Nucleus accumbens (tissue), 56 donors: ENCODE data around the gene PLEK.
"Not testable (repeated sequence)": the region's sequence is repeated elsewhere in the genome, so short reads cannot be mapped to it uniquely, and the experiment has no call there.

ENCODE experiments used
- DNase-seq, 56 donors: peaks; one replicate each; lab custom pipeline; 2025; lab: John Stamatoyannopoulos, UW

The PLEK gene

DNA sequence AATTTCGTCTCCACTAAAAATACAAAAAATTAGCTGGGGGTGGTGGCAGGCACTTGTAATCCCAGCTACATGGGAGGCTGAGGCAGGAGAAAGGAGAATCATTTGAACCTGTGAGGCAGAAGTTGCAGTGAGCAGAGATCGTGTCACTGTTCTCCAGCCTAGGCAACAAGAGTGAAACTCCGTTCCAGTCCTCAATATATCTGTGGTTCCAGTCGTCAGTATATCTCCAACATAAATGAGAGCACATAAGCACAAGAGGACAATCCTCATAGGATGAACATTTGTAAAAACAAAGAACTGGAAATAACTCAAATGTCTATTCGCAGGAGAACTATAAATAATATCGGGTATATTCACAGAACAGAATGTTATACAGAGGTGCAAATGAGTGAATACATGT is 13.1 kb upstream of the PLEK start:
- no peak for DNase-seq

DNA sequence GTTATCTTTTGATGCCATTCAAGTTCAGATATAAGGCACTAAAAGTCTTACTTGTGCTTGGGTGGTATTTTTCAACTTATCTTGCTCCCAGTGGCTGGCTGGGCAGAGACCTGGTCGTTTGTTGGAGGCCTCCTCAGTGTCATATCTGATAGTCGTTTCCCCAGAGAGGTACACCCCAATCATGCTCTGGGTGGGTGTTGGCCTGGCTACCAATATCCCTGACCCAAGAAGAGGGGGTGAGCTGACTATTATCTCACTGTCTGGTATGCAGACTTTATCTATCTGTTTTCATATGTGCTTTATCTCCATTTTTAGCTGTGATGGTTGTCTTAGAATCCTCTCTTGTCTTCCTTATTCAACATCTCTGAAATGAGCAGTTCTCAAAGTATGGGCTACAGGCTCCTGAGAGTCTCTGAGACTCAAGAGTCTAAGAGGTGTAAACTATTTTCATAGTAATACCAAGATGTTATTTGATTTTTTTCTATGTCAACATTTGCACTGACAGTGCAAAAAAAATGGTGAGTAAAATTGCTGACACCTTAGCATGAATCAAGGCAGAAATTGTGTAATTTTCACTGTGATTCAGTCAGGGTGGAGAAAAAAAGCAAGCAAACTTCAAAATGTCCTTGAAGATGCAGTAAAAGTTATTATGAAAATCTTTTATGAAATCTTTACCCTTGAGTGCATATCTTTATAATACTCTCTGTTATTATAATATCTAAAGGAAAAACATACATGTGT is 12.3 kb upstream of the PLEK start:
- DNase-seq, result no peak

DNA sequence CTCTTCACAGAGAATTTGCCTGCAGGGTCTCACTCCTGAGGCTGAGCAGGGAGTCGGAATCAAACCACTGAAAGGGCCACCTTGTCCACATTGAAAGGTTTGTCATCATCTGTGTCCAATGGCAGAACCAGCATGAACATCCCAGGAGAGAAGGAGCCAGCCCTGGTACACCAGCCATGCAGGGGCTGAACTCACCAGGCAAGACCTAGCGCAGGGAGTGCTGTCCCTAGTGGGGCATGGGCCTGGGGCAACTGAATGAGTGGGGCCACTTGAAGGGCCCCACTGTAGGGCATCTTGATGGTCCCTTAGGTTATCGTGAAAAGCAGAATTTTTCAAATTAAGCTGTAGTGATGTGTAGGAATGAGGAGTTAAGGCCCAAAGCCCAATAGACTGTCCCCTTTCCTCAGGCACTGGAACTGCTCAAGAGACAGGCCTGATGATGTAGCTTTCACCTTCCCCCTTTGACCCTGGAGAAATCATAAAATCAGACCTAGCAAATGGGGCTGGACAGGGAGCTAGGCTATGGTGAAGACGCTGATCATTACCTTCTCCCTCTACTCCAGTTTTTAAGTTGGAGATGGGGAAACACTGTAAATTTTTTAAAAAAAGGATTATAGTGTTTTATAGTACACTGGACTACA is 8.4 kb upstream of the PLEK start:
- no peak for DNase-seq

DNA sequence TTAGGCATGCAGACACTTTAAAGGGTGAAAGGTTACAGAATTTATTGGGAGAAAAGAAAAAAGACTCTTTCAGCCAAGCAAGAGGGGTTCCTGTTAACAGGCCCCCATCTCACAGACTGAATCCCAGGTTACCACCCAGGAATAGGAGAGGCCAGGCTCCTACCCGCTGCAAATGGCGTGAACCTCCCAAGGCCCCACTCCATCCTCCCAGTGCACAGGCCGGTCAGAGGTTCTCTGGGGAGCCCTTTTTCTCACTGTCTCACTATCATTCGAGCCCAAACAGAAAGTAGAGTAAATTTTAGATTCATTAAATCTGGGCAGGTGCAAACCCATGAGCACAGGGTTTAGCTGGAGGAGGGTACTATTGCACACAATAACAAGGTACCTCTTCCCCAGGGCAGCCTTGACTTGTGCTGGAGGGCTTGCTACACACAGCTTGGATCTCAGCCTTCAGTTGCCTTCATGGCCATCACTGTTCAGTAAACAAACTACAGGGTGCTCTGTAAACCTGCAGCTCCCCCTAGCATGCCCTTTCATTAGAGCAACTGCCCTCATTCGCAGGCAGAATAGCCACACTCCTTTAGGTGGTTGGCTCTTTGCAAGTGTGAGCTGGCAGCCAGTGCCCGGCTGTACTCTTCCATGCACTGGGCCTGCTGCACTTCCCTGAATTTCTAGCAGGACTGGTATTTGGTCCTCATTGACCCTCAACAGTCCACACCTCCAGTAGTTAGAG is 7.3 kb upstream of the PLEK start:
- peak in 17 of 56 donors; percentile 1 to 55 (median 19) for DNase-seq

DNA sequence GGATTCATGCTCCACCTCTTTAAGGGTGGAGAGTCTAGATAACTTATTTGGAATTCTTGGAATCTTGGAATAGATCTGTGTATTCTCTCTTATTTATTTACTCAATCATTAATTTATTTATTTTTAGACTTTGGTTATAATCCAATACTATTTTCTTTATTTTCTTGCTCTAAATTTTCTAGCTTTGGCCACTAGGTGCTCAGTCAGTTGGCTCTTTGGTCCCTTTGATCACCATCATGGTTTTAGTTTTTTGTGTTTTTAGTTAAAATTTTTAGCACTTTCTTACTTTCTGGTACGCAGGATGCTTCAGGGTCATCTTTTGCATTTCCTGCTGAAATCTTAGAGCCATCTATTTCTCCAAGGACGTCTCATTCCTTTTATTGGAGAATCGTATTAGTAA is 5.2 kb upstream of the PLEK start:
- DNase-seq, result no peak

DNA sequence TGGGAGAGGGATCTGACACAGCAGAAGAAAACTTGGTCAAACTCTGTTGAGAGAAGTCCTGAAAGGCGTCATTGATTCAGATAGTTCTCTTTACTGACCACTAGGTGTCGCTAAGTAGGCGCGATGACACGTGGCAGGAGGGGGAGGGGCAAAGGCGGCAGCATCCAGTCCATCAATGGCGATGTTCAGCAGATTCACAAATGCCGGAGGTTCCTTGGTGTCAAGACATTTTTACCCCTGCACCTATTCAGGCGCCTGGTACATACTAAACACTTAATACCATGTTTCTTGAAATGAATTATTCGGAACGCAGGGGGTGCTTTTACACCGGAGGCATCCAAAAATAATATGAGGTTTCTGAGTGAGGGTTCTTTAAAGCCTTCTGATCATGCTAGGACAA is 3.0 kb upstream of the PLEK start:
- peak in 30 of 56 donors; percentile 2 to 67 (median 28) for DNase-seq

DNA sequence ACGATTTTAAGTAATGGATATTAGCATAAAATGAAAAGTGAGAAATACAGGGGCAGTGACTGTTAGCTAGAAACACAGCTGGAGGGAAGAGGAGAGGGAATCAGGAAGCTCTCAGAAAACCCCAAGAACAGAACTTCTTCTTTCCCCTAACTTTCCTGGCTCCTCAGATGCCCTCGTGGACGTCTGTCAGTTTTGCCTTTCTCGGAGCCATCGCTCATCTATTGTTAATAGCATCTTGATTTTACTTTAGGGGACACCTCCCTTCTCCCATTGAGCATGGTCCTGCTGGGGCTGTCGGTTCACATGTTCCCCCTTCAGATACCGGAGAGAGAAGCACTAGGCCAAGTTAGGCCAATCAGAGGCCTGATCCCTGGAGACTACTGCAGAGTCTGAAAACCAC is 2.3 kb upstream of the PLEK start:
- DNase-seq, result no peak

DNA sequence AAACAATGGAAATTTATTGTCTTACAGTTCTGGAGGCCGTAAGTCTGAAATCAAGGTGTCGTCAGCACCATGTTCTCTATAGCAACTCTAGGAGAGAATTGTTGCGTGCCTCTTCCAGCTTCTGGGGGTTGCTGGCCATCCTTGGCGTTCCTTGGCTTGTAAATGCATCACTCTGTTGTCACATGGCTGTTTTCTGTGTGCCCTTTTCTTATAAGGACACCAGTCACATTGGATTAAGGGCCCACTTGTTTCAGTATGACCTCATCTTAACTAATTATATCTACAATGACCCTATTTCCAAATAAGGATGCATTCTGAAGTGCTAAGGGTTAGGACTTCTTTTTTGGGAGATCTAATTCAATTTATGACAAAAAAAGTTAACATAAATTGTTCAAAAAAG is 1.4 kb upstream of the PLEK start:
- DNase-seq, result no peak

DNA sequence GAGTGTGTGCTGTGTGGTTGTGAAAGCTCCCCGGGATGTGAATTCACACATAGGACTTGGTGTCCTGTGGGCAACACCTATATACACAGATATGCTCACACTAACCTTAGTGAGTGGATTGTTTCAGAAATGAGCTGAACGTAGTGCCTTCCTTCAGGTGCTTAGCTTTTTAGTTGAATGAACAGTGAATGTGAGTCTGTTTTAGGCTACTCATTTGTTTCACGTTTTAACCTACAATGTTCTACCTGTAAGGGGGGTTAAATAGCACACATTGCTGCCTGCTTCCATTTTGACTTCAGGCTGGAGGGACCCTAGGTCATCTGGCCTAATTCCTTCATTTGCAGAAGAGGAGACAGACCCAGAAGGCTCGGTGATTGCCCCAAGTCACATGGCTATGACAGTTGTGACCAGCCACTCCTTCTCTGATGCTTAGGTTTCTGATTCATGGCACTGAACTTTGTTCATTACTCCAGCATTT is 1.0 kb downstream of the PLEK start:
- peak in 2 of 56 donors; percentile 9 to 17 for DNase-seq

DNA sequence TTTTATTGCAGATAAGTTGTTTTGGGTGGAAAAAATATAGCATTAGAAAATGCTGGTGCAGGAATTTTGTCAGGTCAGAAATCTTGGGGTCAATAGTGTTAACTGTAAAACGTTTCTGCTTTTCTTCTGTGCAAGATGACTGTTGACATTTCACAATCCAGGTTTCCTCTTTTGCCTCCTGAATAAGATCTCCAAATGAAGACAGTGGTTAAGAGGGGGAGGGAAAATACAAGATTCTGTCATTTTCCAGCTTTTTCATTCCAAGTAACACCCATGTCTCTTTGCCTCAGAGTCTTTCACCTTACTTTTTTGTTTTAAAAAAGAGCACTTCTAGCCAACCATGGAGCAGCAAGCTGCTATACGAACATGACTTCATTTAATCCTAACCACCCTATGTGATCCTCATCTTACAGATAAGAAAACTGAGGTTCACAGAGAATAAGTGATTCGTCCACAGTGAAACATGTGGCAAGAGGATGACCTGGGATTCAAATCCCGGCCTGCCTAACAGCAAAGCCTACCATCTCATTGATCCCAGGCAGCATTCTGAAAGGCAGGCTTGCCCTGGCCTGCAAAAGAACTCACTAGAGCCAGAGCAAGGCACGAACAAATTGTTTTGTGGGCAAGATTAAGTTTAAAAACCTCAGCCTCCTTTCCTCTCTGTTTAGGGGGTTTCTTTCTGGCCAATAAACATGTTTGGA is 3.0 kb downstream of the PLEK start:
- no peak for DNase-seq

DNA sequence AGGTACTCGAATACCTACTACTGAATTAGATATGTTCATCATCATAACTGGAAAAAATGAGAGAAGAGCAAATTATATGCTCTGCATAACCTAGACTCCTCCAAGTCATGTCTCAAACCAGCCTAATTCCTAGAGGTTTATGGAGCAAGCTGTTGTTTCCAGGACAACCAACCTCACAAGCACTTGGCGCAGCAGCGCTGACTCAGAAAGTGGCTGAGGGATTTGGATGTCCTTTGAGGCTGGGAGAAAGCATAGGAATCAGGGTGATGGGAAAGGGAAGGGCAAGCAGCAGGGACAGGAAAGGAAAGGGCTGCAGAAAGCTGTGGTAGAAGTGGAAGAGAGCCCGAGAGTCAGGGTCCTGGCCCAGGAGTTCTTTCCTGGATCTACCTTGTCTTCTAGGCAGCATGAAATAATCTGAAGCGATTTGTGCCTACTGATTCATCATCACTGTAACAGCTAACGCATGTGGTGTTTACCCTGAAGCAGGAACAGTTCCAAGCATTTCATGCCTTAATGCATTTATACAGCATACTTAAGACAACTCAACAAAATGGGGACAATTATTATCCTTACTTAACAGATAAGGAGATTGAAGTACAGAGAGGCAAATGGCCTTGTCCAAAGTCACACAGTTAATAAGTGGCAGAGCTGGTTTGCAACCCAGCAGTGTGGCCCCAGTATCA is 3.7 kb downstream of the PLEK start:
- peak in 38 of 56 donors; percentile 12 to 76 (median 36) for DNase-seq

DNA sequence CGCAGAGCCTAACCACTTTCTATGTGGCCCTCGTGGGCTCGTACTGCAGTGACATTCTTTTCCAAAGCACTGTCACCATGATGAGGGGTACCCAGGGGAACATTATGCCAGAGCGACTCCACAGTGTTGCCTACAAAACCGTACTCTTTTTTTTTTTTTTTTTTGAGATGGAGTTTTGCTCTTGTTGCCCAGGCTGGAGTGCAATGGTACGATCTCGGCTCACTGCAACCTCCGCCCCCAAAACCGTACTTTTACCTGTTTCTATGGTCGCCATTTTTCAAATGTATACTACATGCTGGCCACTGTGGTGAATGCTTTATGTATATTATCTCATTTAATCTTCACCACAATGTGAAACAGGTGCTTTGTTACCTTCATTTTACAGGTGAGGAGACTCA is 4.3 kb downstream of the PLEK start:
- DNase-seq, result no peak

DNA sequence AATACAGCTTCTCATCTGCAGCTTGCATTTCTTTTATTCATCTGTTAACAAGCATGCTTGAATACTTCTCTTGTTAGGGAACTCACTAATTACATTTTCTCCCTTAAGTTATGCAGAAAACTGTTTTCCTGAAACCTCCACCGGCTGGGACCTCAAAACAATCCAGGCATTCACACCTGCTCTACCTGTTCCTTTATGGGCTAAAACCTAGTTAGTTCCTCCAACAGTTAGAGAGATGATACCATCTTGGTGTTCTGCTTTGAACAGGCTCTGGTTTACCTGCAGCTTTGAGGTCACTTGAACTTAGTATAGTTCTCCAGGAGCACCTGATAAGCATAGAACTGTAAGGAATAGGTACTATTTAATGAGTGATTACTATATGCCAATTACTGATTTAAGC is 6.1 kb downstream of the PLEK start:
- no peak for DNase-seq

DNA sequence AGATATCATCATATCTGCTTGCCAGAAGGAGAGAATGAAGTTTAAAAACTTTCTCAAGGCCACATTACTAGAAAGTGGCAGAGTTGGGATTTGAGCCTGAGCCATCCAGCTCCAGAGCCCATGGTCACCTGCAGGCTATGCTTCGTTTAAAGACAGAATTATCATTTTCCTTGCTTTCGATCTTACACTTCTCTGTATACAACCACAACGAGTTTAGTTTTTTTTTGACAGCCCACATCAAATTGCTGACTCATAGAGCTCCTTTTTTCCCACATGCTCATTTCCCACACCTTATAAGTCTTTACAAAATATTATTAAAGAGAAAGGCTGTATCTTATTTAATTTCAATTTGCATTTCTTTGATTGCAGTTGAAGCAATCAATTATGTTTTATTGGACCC is 6.5 kb downstream of the PLEK start:
- DNase-seq, result no peak

DNA sequence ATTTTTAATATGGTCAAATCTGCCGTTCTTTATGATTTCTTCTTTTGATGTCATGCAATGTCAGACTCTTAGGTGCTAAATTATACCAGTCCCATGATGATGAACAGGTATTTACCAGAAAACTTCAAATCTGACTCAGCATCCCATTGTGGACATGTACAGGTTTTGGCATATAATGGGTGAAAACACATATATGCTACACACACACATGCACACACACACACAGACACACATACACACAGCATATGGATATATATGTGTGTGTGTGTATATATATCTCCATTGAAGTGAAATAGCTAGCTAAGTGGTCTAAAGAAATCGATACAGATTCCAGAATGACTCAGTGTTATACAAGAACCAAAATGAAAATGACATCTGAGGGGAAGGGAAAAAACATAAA is 7.4 kb downstream of the PLEK start:
- DNase-seq, result no peak

DNA sequence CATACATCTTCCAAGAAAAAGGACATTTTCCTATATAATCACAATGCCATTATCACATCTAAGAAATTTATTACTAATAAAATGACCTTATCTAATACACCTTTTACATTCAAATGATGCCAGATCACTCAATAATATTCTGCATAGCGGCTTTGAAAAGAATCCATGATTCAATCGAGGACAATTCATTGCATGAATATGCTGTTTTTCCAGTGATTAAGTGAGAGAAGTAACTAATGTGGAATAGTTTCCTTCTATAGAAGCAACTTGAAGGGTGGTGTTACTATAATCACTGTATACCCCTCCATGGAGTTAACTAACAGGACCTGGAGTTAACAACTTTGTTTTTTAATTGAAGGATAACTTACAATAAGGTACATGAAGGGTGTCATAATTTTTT is 9.1 kb downstream of the PLEK start:
- DNase-seq, result no peak

DNA sequence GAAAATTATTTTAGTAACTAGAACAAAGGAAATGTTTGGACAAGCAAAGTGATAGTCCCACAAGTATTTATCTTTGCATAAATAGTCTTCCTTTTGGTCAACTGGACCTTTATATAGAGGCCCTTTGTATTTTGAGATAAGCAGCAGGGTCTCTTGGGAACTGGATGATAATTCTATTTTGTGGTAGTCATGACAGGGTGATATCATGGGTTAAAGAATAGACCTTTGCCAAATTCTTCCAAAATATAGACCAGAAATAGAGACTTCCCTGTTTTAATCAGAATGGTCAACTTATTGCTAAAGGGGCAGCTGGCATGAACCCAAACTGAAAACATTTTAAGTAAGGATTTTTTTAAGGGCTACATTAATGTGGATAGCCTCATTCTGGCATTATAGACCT is 10.5 kb downstream of the PLEK start:
- no peak for DNase-seq

DNA sequence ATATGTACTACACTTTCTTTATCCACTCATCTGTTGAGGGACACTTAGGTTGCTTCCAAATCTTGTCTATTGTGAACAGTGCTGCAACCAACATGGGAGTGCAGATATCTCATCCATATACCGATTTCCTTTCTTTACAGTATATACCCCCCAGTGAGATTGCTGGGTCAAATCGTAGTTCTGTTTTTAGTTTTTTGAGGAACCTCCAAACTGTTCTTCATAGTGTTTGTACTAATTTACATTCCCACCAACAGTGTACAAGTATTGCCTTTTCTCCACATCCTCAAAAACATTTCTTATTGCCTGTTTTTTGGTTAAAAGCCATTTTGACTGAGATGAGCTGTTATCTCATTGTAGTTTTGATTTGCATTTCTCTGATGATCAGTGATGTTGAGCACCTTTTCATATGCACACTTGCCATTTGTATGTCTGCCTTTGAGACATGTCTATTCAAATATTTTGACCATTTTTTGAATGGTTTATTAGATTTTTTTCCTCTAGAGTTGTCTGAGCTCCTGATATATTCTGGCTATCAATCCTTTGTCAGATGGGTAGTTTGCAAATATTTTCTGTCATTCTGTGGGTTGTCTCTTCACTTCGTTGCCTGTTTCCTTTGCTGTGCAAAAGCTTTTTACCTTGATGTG is 12.2 kb downstream of the PLEK start:
- no peak for DNase-seq

DNA sequence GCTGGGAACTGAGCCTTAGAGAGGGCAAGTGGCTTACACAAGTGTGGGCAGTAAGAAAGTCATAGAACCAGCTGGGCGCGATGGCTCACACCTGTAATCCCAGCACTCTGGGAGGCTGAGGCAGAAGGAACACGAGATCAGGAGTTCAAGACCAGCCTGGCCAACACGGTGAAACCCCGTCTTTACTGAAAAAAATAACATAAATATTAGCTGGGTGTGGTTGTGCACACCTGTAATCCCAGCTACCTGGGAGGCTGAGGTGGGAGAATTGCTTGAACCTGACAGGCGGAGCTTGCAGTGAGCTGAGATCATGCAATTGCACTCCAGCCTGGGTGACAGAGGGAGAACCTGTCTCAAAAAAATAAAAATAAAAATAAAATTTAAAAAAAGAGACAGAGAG is 13.7 kb downstream of the PLEK start:
- not testable (repeated sequence) for DNase-seq

DNA sequence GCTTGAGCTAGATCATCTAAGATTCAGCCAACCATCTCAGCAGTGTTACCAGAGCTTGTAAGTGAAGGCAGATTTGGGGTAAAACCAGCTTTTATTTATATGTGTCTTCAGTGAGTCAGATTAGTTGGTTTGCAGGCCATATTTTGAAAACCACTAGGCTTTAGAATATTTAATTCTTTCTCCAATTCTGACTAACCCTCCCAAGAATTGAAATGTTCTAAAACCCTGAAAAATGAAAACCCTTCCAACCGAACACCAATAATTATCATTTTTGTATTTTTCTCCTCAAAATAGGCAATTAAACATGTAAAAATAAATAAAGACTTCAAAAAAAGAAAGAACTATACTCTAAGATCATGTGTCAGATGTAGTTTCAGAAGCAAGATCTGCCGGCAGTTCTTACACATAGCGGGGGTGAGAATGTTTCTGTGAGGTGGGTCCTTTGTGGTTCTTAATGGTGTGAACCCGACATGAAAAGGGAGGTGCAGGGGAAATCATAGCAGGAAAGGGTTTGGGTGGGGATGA is 14.2 kb downstream of the PLEK start:
- DNase-seq, result no peak
